Sigmoid colon (tissue), 7 donors: ENCODE results near the gene ITPR1. TPM values are rescaled to one million over a fixed set of nuclear protein-coding genes. Genes with fewer than 3 reads are reported as not detected.

Experiments
- DNase-seq: peaks from one replicate; pipeline ENCODE4 v3.0.0-alpha.2; 2019
- H3K27ac ChIP-seq, 4 donors: fragments of 200-600 bp; sonication (generic); one replicate each; pipeline ENCODE4 v1.5.1; 2016 to 2019; ENCODE audit warnings: mild to moderate bottlenecking in 1 of 4
- H3K27me3 ChIP-seq, 3 donors: fragments of 200-600 bp; sonication (generic); one replicate each; pipeline ENCODE4 v1.5.1; 2019; ENCODE audit warnings: mild to moderate bottlenecking in 1 of 3
- H3K36me3 ChIP-seq, 4 donors: fragments of 200-600 bp; sonication (generic); one replicate each; pipeline ENCODE4 v1.5.1; 2016 to 2019
- H3K4me1 ChIP-seq, 4 donors: fragments of 200-600 bp; sonication (generic); one replicate each; pipeline ENCODE4 v1.5.1; 2017 to 2019
- H3K4me3 ChIP-seq, 4 donors: fragments of 200-600 bp; sonication (generic); one replicate each; pipeline ENCODE4 v1.5.1; 2017 to 2019; ENCODE audit warnings: mild to moderate bottlenecking in 2 of 4, moderate library complexity in 1 of 4
- H3K9me3 ChIP-seq, 4 donors: fragments of 200-600 bp in 3 of 4; sonication (generic) in 3 of 4; one replicate each; pipeline versions ENCODE4 v1.5.1 to v1.6.1; 2013 to 2019
- CTCF ChIP-seq, 4 experiments: fragments of 450-650 bp in 3 of 4; fragments of 200-600 bp in 1 of 4; IDR thresholded peaks; one replicate each; pipeline ENCODE4 v1.5.1; 2016 to 2019; ENCODE audit warnings: antibody characterized with exemption in 4 of 4, mild to moderate bottlenecking in 3 of 4, moderate library complexity in 2 of 4
- EP300 ChIP-seq, 4 donors: sonication (generic); formaldehyde crosslinking; IDR thresholded peaks; one replicate each; pipeline ENCODE4 v1.6.1; 2017; ENCODE audit warnings: antibody characterized with exemption in 4 of 4
- POLR2A ChIP-seq, 2 donors: fragments of 450-650 bp; IDR thresholded peaks; one replicate each; pipeline ENCODE4 v1.6.1; 2016; ENCODE audit warnings: antibody characterized with exemption in 2 of 2, mild to moderate bottlenecking in 2 of 2, moderate library complexity in 2 of 2
- POLR2AphosphoS5 ChIP-seq, 4 donors: sonication (generic); formaldehyde crosslinking; IDR thresholded peaks; one replicate each; pipeline ENCODE4 v1.6.1; 2017; ENCODE audit warnings: antibody characterized with exemption in 4 of 4
- WGBS, 2 donors: extraction: QIAGEN DNeasy Blood & Tissue Kit; methylation state at CpG; one replicate each; pipeline ENCODE4 v1.1.7; 2013; 5-methylcytosine and 5-hydroxymethylcytosine counted together
- intact Hi-C: fragments of 100-400 bp; cut with DNase I; formaldehyde crosslinking; loops from one replicate; pipeline ENCODE4 v1.15.1; 2023
- polyA plus RNA-seq, 3 donors: library from polyadenylated mRNA; stranded (reverse); fragments of 200-250 nt; gene quantifications; one replicate each; pipeline ENCODE4 v1.2.3, GENCODE V29; 2013
- total RNA-seq, 4 donors: library from RNA; depleted of rRNA; stranded (reverse); fragments of >200 nt; gene quantifications; one replicate each; pipeline ENCODE4 v1.1.0, GENCODE V29; 2016
- donor health status: healthy with polysubstance abuse.
- donor health status: Bipolar disorder and iron deficiency.
- donor health status: healthy.

ITPR1 gene
- total and polyA plus RNA-seq, 7 donors: 1.4 to 206 (median 111) TPM

- intact Hi-C loops: no loop called here
- H3K4me3 ChIP-seq: no peak overlapping the region
- H3K27me3 ChIP-seq: no peaks in the 10 kb centered on the region
- H3K27ac ChIP-seq: no peak overlapping the region
- no peak for DNase-seq
- no peak for TF ChIP-seq POLR2AphosphoS5 (IDR thresholded peaks at IDR 0.05)
- TF ChIP-seq POLR2A (IDR thresholded peaks at IDR 0.05): no peak
- no peak for TF ChIP-seq CTCF (IDR thresholded peaks at IDR 0.05)
- no peak for TF ChIP-seq EP300 (IDR thresholded peaks at IDR 0.05)
- peaks cover 0 to 6% (median 0%) of the 10 kb centered on the region in 4 donors for H3K4me1 ChIP-seq
- 70 to 87% methylated on average over 3 of the region's 3 CpGs for WGBS, 2 donors
- no peaks in the 10 kb centered on the region for H3K9me3 ChIP-seq
- peaks cover 0 to 3% (median 0%) of the 10 kb centered on the region in 4 donors for H3K36me3 ChIP-seq
Measured at GRCh38 chr3:4850928-4851265, 357.7 kb downstream of the ITPR1 start.

GRCh38 chr3:4852780-4853748 lies 359.9 kb downstream of the ITPR1 start:
- H3K36me3 ChIP-seq: no peaks in the 10 kb centered on the region
- 85 to 93% methylated on average over 5 of the region's 5 CpGs for WGBS, 2 donors
- no peaks in the 10 kb centered on the region for H3K27me3 ChIP-seq
- H3K4me1 ChIP-seq: peaks cover 0 to 6% (median 0%) of the 10 kb centered on the region in 4 donors
- intact Hi-C loops: no loop called here
- no peaks in the 10 kb centered on the region for H3K9me3 ChIP-seq
- no peak overlapping the region for H3K27ac ChIP-seq
- DNase-seq: no peak
- TF ChIP-seq EP300 (IDR thresholded peaks at IDR 0.05): no peak
- TF ChIP-seq POLR2AphosphoS5 (IDR thresholded peaks at IDR 0.05): no peak
- TF ChIP-seq POLR2A (IDR thresholded peaks at IDR 0.05): no peak
- no peak for TF ChIP-seq CTCF (IDR thresholded peaks at IDR 0.05)
- H3K4me3 ChIP-seq: no peak overlapping the region

DNA sequence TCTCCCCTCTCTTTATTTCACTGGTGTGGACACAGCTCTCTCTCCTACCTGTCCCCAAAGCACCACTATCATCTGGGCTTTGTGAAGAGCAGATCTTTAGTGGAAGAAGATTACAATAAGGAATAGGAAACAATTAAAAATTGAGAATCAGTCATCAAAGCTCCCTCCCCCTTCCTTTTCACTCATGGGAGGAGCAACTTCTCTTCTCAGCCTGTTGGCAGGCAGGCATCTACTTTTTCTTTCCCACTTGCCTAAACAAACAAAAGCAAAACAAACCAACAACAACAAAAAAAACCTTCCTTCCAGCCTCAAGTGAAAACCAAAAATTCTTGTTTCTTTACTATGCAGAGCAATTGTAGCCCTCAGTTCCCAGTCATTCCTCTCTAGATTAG lies 360.6 kb downstream of the ITPR1 start:
- H3K4me1 ChIP-seq: peaks cover 0 to 6% (median 0%) of the 10 kb centered on the region in 4 donors
- no peak overlapping the region for H3K4me3 ChIP-seq
- intact Hi-C loops: no loop called here
- no peak for TF ChIP-seq POLR2A (IDR thresholded peaks at IDR 0.05)
- no peak for TF ChIP-seq CTCF (IDR thresholded peaks at IDR 0.05)
- no peak for TF ChIP-seq EP300 (IDR thresholded peaks at IDR 0.05)
- TF ChIP-seq POLR2AphosphoS5 (IDR thresholded peaks at IDR 0.05): no peak
- H3K9me3 ChIP-seq: no peaks in the 10 kb centered on the region
- no peak overlapping the region for H3K27ac ChIP-seq
- DNase-seq: no peak
- H3K27me3 ChIP-seq: no peaks in the 10 kb centered on the region
- H3K36me3 ChIP-seq: no peaks in the 10 kb centered on the region

DNA sequence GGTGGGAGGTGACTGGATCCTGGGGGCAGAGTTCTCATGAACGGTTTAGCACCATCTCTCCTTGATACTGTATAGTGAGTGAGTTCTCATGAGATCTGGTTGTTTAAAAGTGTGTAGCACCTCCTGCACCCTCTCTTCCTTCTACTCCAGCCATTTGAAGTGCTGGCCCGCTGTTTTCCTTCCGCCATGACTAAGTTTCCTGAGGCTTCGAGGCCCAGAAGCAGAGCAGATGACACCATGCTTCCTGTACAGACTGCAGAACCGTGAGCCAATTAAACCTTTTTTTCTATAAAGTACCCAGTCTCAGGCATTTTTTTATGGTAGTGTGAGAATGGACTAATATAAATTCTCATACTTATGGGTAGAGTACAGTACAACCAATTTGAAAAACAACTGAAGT lies 362.5 kb downstream of the ITPR1 start:
- no peaks in the 10 kb centered on the region for H3K9me3 ChIP-seq
- no peaks in the 10 kb centered on the region for H3K36me3 ChIP-seq
- TF ChIP-seq POLR2A (IDR thresholded peaks at IDR 0.05): no peak
- no peak for TF ChIP-seq CTCF (IDR thresholded peaks at IDR 0.05)
- TF ChIP-seq POLR2AphosphoS5 (IDR thresholded peaks at IDR 0.05): no peak
- TF ChIP-seq EP300 (IDR thresholded peaks at IDR 0.05): no peak
- no peak overlapping the region for H3K4me3 ChIP-seq
- peaks cover 0 to 6% (median 0%) of the 10 kb centered on the region in 4 donors for H3K4me1 ChIP-seq
- no peak for DNase-seq
- intact Hi-C loops: no loop called here
- H3K27ac ChIP-seq: no peak overlapping the region
- no peaks in the 10 kb centered on the region for H3K27me3 ChIP-seq
- 66 to 87% methylated on average over 5 of the region's 5 CpGs for WGBS, 2 donors
